ENCODE data around the gene TECRL.

The TECRL gene

GRCh38 chr4:64409300-64409699, at the start of gene TECRL:
Gene TECRL, minus strand, starts transcription at chr4:64409450. Its CDS starts 99 bp downstream, at chr4:64409351.
- no peak for TF ChIP-seq CTCF (IDR thresholded peaks at IDR 0.05; ENCODE audit: low read length, missing control alignments)
- H3K4me3 ChIP-seq (replicated peaks; ENCODE audit: low read depth, low read length): no peak within 1 kb of the TSS
- DNase-seq (ENCODE audit: low read depth): no peak

GRCh38 chr4:64432674-64433073, 23.4 kb upstream of the TECRL start:
- DNase-seq (ENCODE audit: low read depth): no peak
- no peak overlapping the region for H3K4me3 ChIP-seq (replicated peaks; ENCODE audit: low read depth, low read length)
- TF ChIP-seq CTCF (IDR thresholded peaks at IDR 0.05; ENCODE audit: low read length, missing control alignments): no peak

GRCh38 chr4:64430933-64431332, 21.7 kb upstream of the TECRL start:
- H3K4me3 ChIP-seq (replicated peaks; ENCODE audit: low read depth, low read length): no peak overlapping the region
- no peak for DNase-seq (ENCODE audit: low read depth)
- TF ChIP-seq CTCF (IDR thresholded peaks at IDR 0.05; ENCODE audit: low read length, missing control alignments): no peak

- DNase-seq (ENCODE audit: low read depth): peak; percentile 23
- no peak overlapping the region for H3K4me3 ChIP-seq (replicated peaks; ENCODE audit: low read depth, low read length)
- no peak for TF ChIP-seq CTCF (IDR thresholded peaks at IDR 0.05; ENCODE audit: low read length, missing control alignments)
Observed at GRCh38 chr4:64417974-64418373, 8.7 kb upstream of the TECRL start.

- no peak for TF ChIP-seq CTCF (IDR thresholded peaks at IDR 0.05; ENCODE audit: low read length, missing control alignments)
- no peak overlapping the region for H3K4me3 ChIP-seq (replicated peaks; ENCODE audit: low read depth, low read length)
- DNase-seq (ENCODE audit: low read depth): no peak
Observed at GRCh38 chr4:64407000-64407399, 2.2 kb downstream of the TECRL start.

- no peak overlapping the region for H3K4me3 ChIP-seq (replicated peaks; ENCODE audit: low read depth, low read length)
- DNase-seq (ENCODE audit: low read depth): no peak
- TF ChIP-seq CTCF (IDR thresholded peaks at IDR 0.05; ENCODE audit: low read length, missing control alignments): no peak
Observed at GRCh38 chr4:64405761-64406160, 3.5 kb downstream of the TECRL start.

GRCh38 chr4:64402684-64403083, 6.6 kb downstream of the TECRL start:
- no peak overlapping the region for H3K4me3 ChIP-seq (replicated peaks; ENCODE audit: low read depth, low read length)
- no peak for TF ChIP-seq CTCF (IDR thresholded peaks at IDR 0.05; ENCODE audit: low read length, missing control alignments)
- no peak for DNase-seq (ENCODE audit: low read depth)

All from fibroblast of pulmonary artery (primary cell).